ENCODE results near the gene PTRHD1. TPM values are rescaled to one million over a fixed set of nuclear protein-coding genes. Genes with fewer than 3 reads are reported as not detected.

Gene PTRHD1
- total RNA-seq, result 10 to 100 TPM; 30.6 to 50.9 (median 40.5) TPM

- in situ Hi-C loops (cut with MboI; ENCODE audit: low pct_ligation_motif_present in 1 of 4, low pct_unique_long_range_greater_than_20kb in 1 of 4, low sequenced_read_pairs in 3 of 4) (no loop called here), intact Hi-C loops (cut with DNase I; ENCODE audit: low total_unique reads) (no loop called here)
- WGBS, 2 donors (ENCODE audit: low coverage in 1 of 2), result 1% methylated on average over 64 of the region's 74 CpGs; no CpG with 5 or more reads in 1 of the 2 donors
Measured at GRCh38 chr2:24792874-24793760, at the start of gene PTRHD1, which contains the start of gene CENPO. TSS of gene PTRHD1 (minus strand) at chr2:24793391. CDS start at chr2:24793377, 14 bp downstream. TSS of gene CENPO (plus strand) at chr2:24793425. CDS start at chr2:24793920, 495 bp downstream.

GRCh38 chr2:24842081-24843050 lies 49.2 kb upstream of the PTRHD1 start:
- TF ChIP-seq POLR2A (IDR thresholded peaks at IDR 0.05) (no peak), CTCF (IDR thresholded peaks at IDR 0.05) (no peak), EP300 (IDR thresholded peaks at IDR 0.05; ENCODE audit: low read depth) (no peak), POLR2AphosphoS5 (IDR thresholded peaks at IDR 0.05) (no peak)
- intact Hi-C loops (cut with DNase I; ENCODE audit: low total_unique reads) (no loop called here), in situ Hi-C loops (cut with MboI; ENCODE audit: low pct_ligation_motif_present in 1 of 4, low pct_unique_long_range_greater_than_20kb in 1 of 4, low sequenced_read_pairs in 3 of 4) (no loop called here)
- Histone ChIP-seq H3K4me3 (no peak overlapping the region), H3K27ac (no peak overlapping the region), H3K27me3 (no peaks in the 10 kb centered on the region), H3K4me1 (no peaks in the 10 kb centered on the region), H3K36me3 (no peaks in the 10 kb centered on the region), H3K9me3 (no peaks in the 10 kb centered on the region)
- DNase-seq, result no peak
- WGBS, 2 donors (ENCODE audit: low coverage in 1 of 2), result 94 to 95% methylated on average over 10 to 39 of the region's 39 CpGs

More at GRCh38 chr2:24792874-24793760, at the start of gene PTRHD1, which contains the start of gene CENPO:
- peak; percentile 97 for DNase-seq
- TF ChIP-seq EP300 (IDR thresholded peaks at IDR 0.05; ENCODE audit: low read depth) (no peak), CTCF (IDR thresholded peaks at IDR 0.05) (peak; percentile 55 to 90 (median 72)), POLR2AphosphoS5 (IDR thresholded peaks at IDR 0.05) (peak; percentile 33 to 76 (median 41)), POLR2A (IDR thresholded peaks at IDR 0.05) (peak; percentile 61)
- no peaks in the 10 kb centered on the region for H3K36me3 ChIP-seq
- H3K27ac ChIP-seq, result peak within 1 kb of the TSS; percentile 94 to 99 (median 95)
- H3K9me3 ChIP-seq, result no peaks in the 10 kb centered on the region
- peaks cover 9 to 20% (median 14%) of the 10 kb centered on the region in 4 donors for H3K4me1 ChIP-seq
- H3K27me3 ChIP-seq, result no peaks in the 10 kb centered on the region
- H3K4me3 ChIP-seq, result peak within 1 kb of the TSS; percentile 57 to 90 (median 72)

- in situ Hi-C loops (cut with MboI; ENCODE audit: low pct_ligation_motif_present in 1 of 4, low pct_unique_long_range_greater_than_20kb in 1 of 4, low sequenced_read_pairs in 3 of 4), result no loop called here
- Histone ChIP-seq H3K4me1 (no peaks in the 10 kb centered on the region), H3K4me3 (no peak overlapping the region), H3K36me3 (no peaks in the 10 kb centered on the region), H3K27me3 (no peaks in the 10 kb centered on the region), H3K27ac (no peak overlapping the region), H3K9me3 (no peaks in the 10 kb centered on the region)
- TF ChIP-seq POLR2A (IDR thresholded peaks at IDR 0.05) (no peak), POLR2AphosphoS5 (IDR thresholded peaks at IDR 0.05) (no peak)
- intact Hi-C loops (cut with DNase I; ENCODE audit: low total_unique reads), result no loop called here
- 89 to 100% methylated on average over 4 to 26 of the region's 26 CpGs for WGBS, 2 donors (ENCODE audit: low coverage in 1 of 2)
- no peak for DNase-seq
Measured at GRCh38 chr2:24840962-24841945, 48.1 kb upstream of the PTRHD1 start.
